ENCODE data around the gene CERS6.

GRCh38 chr2:168624028-168624427, 168.0 kb downstream of the CERS6 start:
- TF ChIP-seq EZH2 (IDR thresholded peaks at IDR 0.05) (no peak), POLR2AphosphoS5 (IDR thresholded peaks at IDR 0.05; ENCODE audit: borderline replicate concordance, low read depth, low read length) (no peak), FOXP2 (optimal IDR thresholded peaks at IDR 0.05; ENCODE audit: control extremely low read depth, extremely low read length, insufficient read depth) (no peak)

Data from SK-N-MC (cell line).